GM21619 (cell line): Measurements from ENCODE around the gene PPFIA2.
A peak's percentile ranks its signal among the peaks of the same experiment; 100 is the strongest.

Experiments used
- ATAC-seq: cut with Tn5 transposase; IDR thresholded peaks from one replicate; pipeline ENCODE4 v1.9.1; 2021; ENCODE audit not compliant: unreplicated experiment

The PPFIA2 gene

GRCh38 chr12:81461163-81461562, 298.0 kb downstream of the PPFIA2 start:
- no peak for ATAC-seq

GRCh38 chr12:81450920-81451739, 308.0 kb downstream of the PPFIA2 start:
- ATAC-seq, result peak; percentile 60

GRCh38 chr12:81441629-81442028, 317.5 kb downstream of the PPFIA2 start:
- no peak for ATAC-seq

GRCh38 chr12:81440001-81440400, 319.1 kb downstream of the PPFIA2 start:
- ATAC-seq, result no peak

GRCh38 chr12:81439344-81439743, 319.8 kb downstream of the PPFIA2 start:
- no peak for ATAC-seq

- ATAC-seq, result no peak
Observed at GRCh38 chr12:81417056-81417455, 342.1 kb downstream of the PPFIA2 start.

- ATAC-seq, result no peak
Observed at GRCh38 chr12:81416571-81416970, 342.6 kb downstream of the PPFIA2 start.

GRCh38 chr12:81414441-81414840, 344.7 kb downstream of the PPFIA2 start:
- ATAC-seq, result no peak

GRCh38 chr12:81412940-81413339, 346.2 kb downstream of the PPFIA2 start:
- ATAC-seq, result no peak

- no peak for ATAC-seq
Observed at GRCh38 chr12:81403348-81403747, 355.8 kb downstream of the PPFIA2 start.

- no peak for ATAC-seq
Observed at GRCh38 chr12:81401241-81401640, 357.9 kb downstream of the PPFIA2 start.

GRCh38 chr12:81400024-81400423, 359.1 kb downstream of the PPFIA2 start:
- ATAC-seq, result no peak

- ATAC-seq, result no peak
Observed at GRCh38 chr12:81395431-81395830, 363.7 kb downstream of the PPFIA2 start.

- ATAC-seq, result no peak
Observed at GRCh38 chr12:81389550-81390099, 369.5 kb downstream of the PPFIA2 start.

GRCh38 chr12:81386101-81386500, 373.0 kb downstream of the PPFIA2 start:
- ATAC-seq, result no peak

- no peak for ATAC-seq
Observed at GRCh38 chr12:81381951-81382350, 377.2 kb downstream of the PPFIA2 start.

- ATAC-seq, result no peak
Observed at GRCh38 chr12:81378601-81379285, 380.4 kb downstream of the PPFIA2 start.

GRCh38 chr12:81377771-81378170, 381.4 kb downstream of the PPFIA2 start:
- no peak for ATAC-seq

- no peak for ATAC-seq
Observed at GRCh38 chr12:81375969-81376368, 383.2 kb downstream of the PPFIA2 start.

- ATAC-seq, result no peak
Observed at GRCh38 chr12:81370456-81370855, 388.7 kb downstream of the PPFIA2 start.

GRCh38 chr12:81369175-81369574, 390.0 kb downstream of the PPFIA2 start:
- ATAC-seq, result no peak

- no peak for ATAC-seq
Observed at GRCh38 chr12:81365284-81365683, 393.9 kb downstream of the PPFIA2 start.
